ENCODE results near the gene MCRIP1. TPM values are rescaled to one million over a fixed set of nuclear protein-coding genes. Genes with fewer than 3 reads are reported as not detected.

Gene MCRIP1
- total and polyA plus RNA-seq, 9 donors = 113 to 147 (median 134) TPM

GRCh38 chr17:81792675-81793615, 40.1 kb downstream of the MCRIP1 start:
- DNase-seq = no peak
- peaks cover 6% of the 10 kb centered on the region for H3K27me3 ChIP-seq (ENCODE audit: control insufficient read depth, insufficient read depth, low read length)
- H3K27ac ChIP-seq (ENCODE audit: low read length) = no peak overlapping the region
- no peaks in the 10 kb centered on the region for H3K9me3 ChIP-seq (replicated peaks; ENCODE audit: control insufficient read depth, low read depth, low read length)
- no peaks in the 10 kb centered on the region for H3K4me1 ChIP-seq (ENCODE audit: control insufficient read depth, insufficient read depth, low read length)
- 85% methylated on average over 5 of the region's 8 CpGs for WGBS (ENCODE audit: insufficient coverage)
- no peak overlapping the region for H3K4me3 ChIP-seq (ENCODE audit: low read length)
- H3K36me3 ChIP-seq (ENCODE audit: control insufficient read depth, insufficient read depth, low read length) = no peaks in the 10 kb centered on the region

Other genes with a start within 250 kb of the MCRIP1 start
- 31.9 TPM for gene NPLOC4, start 196.2 kb downstream of the MCRIP1 start, total RNA-seq
- 10 to 100 TPM; 47.4 to 66.2 (median 50.4) TPM for gene NPLOC4, start 196.2 kb downstream of the MCRIP1 start, polyA plus RNA-seq (ENCODE audit: insufficient read depth in 1 of 8, insufficient read length in 8 of 8, low replicate concordance in 1 of 8)
- 0.53 TPM for gene TSPAN10, start 196.1 kb downstream of the MCRIP1 start, total RNA-seq
- gene TSPAN10, start 196.1 kb downstream of the MCRIP1 start, polyA plus RNA-seq (ENCODE audit: insufficient read depth in 1 of 8, insufficient read length in 8 of 8, low replicate concordance in 1 of 8) = 1 to 10 TPM in 5 of 8 donors, under 1 TPM in 3; 0.68 to 1.7 (median 1.2) TPM
- 2.6 TPM for gene PDE6G, start 176.7 kb downstream of the MCRIP1 start, total RNA-seq
- 1 to 10 TPM; 1.9 to 5.8 (median 3.7) TPM for gene PDE6G, start 176.7 kb downstream of the MCRIP1 start, polyA plus RNA-seq (ENCODE audit: insufficient read depth in 1 of 8, insufficient read length in 8 of 8, low replicate concordance in 1 of 8)
- 21.8 TPM for gene OXLD1, start 166.7 kb downstream of the MCRIP1 start, total RNA-seq
- 10 to 100 TPM in 7 of 8 donors, 1 to 10 TPM in 1; 9.9 to 15.6 (median 11.4) TPM for gene OXLD1, start 166.7 kb downstream of the MCRIP1 start, polyA plus RNA-seq (ENCODE audit: insufficient read depth in 1 of 8, insufficient read length in 8 of 8, low replicate concordance in 1 of 8)
- 9.1 TPM for gene CCDC137, start 166.6 kb downstream of the MCRIP1 start, total RNA-seq
- 10 to 100 TPM; 13.9 to 18.0 (median 15.6) TPM for gene CCDC137, start 166.6 kb downstream of the MCRIP1 start, polyA plus RNA-seq (ENCODE audit: insufficient read depth in 1 of 8, insufficient read length in 8 of 8, low replicate concordance in 1 of 8)
- 32.9 TPM for gene ARL16, start 149.5 kb downstream of the MCRIP1 start, total RNA-seq
- 10 to 100 TPM; 25.1 to 36.8 (median 31.1) TPM for gene ARL16, start 149.5 kb downstream of the MCRIP1 start, polyA plus RNA-seq (ENCODE audit: insufficient read depth in 1 of 8, insufficient read length in 8 of 8, low replicate concordance in 1 of 8)
- gene HGS, start 149.3 kb downstream of the MCRIP1 start, total RNA-seq = 32.0 TPM
- 10 to 100 TPM; 41.0 to 64.8 (median 47.5) TPM for gene HGS, start 149.3 kb downstream of the MCRIP1 start, polyA plus RNA-seq (ENCODE audit: insufficient read depth in 1 of 8, insufficient read length in 8 of 8, low replicate concordance in 1 of 8)
- gene MRPL12, start 129.9 kb downstream of the MCRIP1 start, total RNA-seq = 10.2 TPM
- gene MRPL12, start 129.9 kb downstream of the MCRIP1 start, polyA plus RNA-seq (ENCODE audit: insufficient read depth in 1 of 8, insufficient read length in 8 of 8, low replicate concordance in 1 of 8) = 10 to 100 TPM; 49.7 to 65.8 (median 58.8) TPM
- gene SLC25A10, start 121.0 kb downstream of the MCRIP1 start, total RNA-seq = 4.3 TPM
- gene SLC25A10, start 121.0 kb downstream of the MCRIP1 start, polyA plus RNA-seq (ENCODE audit: insufficient read depth in 1 of 8, insufficient read length in 8 of 8, low replicate concordance in 1 of 8) = 1 to 10 TPM; 3.3 to 5.3 (median 4.2) TPM
- not detected for gene GCGR, start 29.1 kb downstream of the MCRIP1 start, total RNA-seq
- gene GCGR, start 29.1 kb downstream of the MCRIP1 start, polyA plus RNA-seq (ENCODE audit: insufficient read depth in 1 of 8, insufficient read length in 8 of 8, low replicate concordance in 1 of 8) = under 1 TPM in 4 of 8 donors, not detected in 4; 0.10 to 0.21 (median 0.18) TPM
- gene PPP1R27, start 1.8 kb upstream of the MCRIP1 start, total RNA-seq = 43.4 TPM
- gene PPP1R27, start 1.8 kb upstream of the MCRIP1 start, polyA plus RNA-seq (ENCODE audit: insufficient read depth in 1 of 8, insufficient read length in 8 of 8, low replicate concordance in 1 of 8) = 10 to 100 TPM; 14.6 to 57.4 (median 28.8) TPM
- 385 TPM for gene P4HB, start 27.2 kb upstream of the MCRIP1 start, total RNA-seq
- 100 to 1,000 TPM; 383 to 577 (median 450) TPM for gene P4HB, start 27.2 kb upstream of the MCRIP1 start, polyA plus RNA-seq (ENCODE audit: insufficient read depth in 1 of 8, insufficient read length in 8 of 8, low replicate concordance in 1 of 8)
- 86.0 TPM for gene ARHGDIA, start 38.0 kb upstream of the MCRIP1 start, total RNA-seq
- 100 to 1,000 TPM; 145 to 236 (median 190) TPM for gene ARHGDIA, start 38.0 kb upstream of the MCRIP1 start, polyA plus RNA-seq (ENCODE audit: insufficient read depth in 1 of 8, insufficient read length in 8 of 8, low replicate concordance in 1 of 8)
- gene ALYREF, start 58.3 kb upstream of the MCRIP1 start, total RNA-seq = 72.6 TPM
- gene ALYREF, start 58.3 kb upstream of the MCRIP1 start, polyA plus RNA-seq (ENCODE audit: insufficient read depth in 1 of 8, insufficient read length in 8 of 8, low replicate concordance in 1 of 8) = 10 to 100 TPM; 56.0 to 80.0 (median 70.8) TPM
- 113 TPM for gene ANAPC11, start 58.4 kb upstream of the MCRIP1 start, total RNA-seq
- 100 to 1,000 TPM; 104 to 140 (median 113) TPM for gene ANAPC11, start 58.4 kb upstream of the MCRIP1 start, polyA plus RNA-seq (ENCODE audit: insufficient read depth in 1 of 8, insufficient read length in 8 of 8, low replicate concordance in 1 of 8)
- 2.0 TPM for gene NPB, start 68.9 kb upstream of the MCRIP1 start, total RNA-seq
- gene NPB, start 68.9 kb upstream of the MCRIP1 start, polyA plus RNA-seq (ENCODE audit: insufficient read depth in 1 of 8, insufficient read length in 8 of 8, low replicate concordance in 1 of 8) = under 1 TPM; 0.22 to 0.82 (median 0.66) TPM
- gene PCYT2, start 78.1 kb upstream of the MCRIP1 start, total RNA-seq = 9.0 TPM
- 10 to 100 TPM in 6 of 8 donors, 1 to 10 TPM in 2; 9.4 to 12.6 (median 11.2) TPM for gene PCYT2, start 78.1 kb upstream of the MCRIP1 start, polyA plus RNA-seq (ENCODE audit: insufficient read depth in 1 of 8, insufficient read length in 8 of 8, low replicate concordance in 1 of 8)
- 6.0 TPM for gene SIRT7, start 84.9 kb upstream of the MCRIP1 start, total RNA-seq
- 1 to 10 TPM; 6.5 to 9.7 (median 8.4) TPM for gene SIRT7, start 84.9 kb upstream of the MCRIP1 start, polyA plus RNA-seq (ENCODE audit: insufficient read depth in 1 of 8, insufficient read length in 8 of 8, low replicate concordance in 1 of 8)
- 8.2 TPM for gene MAFG, start 94.4 kb upstream of the MCRIP1 start, total RNA-seq
- gene MAFG, start 94.4 kb upstream of the MCRIP1 start, polyA plus RNA-seq (ENCODE audit: insufficient read depth in 1 of 8, insufficient read length in 8 of 8, low replicate concordance in 1 of 8) = 10 to 100 TPM; 11.7 to 18.1 (median 16.7) TPM
- gene PYCR1, start 104.0 kb upstream of the MCRIP1 start, total RNA-seq = 78.9 TPM
- 100 to 1,000 TPM in 2 of 8 donors, 10 to 100 TPM in 6; 58.4 to 107 (median 80.3) TPM for gene PYCR1, start 104.0 kb upstream of the MCRIP1 start, polyA plus RNA-seq (ENCODE audit: insufficient read depth in 1 of 8, insufficient read length in 8 of 8, low replicate concordance in 1 of 8)
- 24.1 TPM for gene MYADML2, start 113.9 kb upstream of the MCRIP1 start, total RNA-seq
- 10 to 100 TPM; 11.3 to 23.1 (median 20.0) TPM for gene MYADML2, start 113.9 kb upstream of the MCRIP1 start, polyA plus RNA-seq (ENCODE audit: insufficient read depth in 1 of 8, insufficient read length in 8 of 8, low replicate concordance in 1 of 8)
- 4.1 TPM for gene NOTUM, start 127.9 kb upstream of the MCRIP1 start, total RNA-seq
- gene NOTUM, start 127.9 kb upstream of the MCRIP1 start, polyA plus RNA-seq (ENCODE audit: insufficient read depth in 1 of 8, insufficient read length in 8 of 8, low replicate concordance in 1 of 8) = 1 to 10 TPM; 2.8 to 7.6 (median 3.3) TPM
- gene ASPSCR1, start 144.3 kb upstream of the MCRIP1 start, total RNA-seq = 28.7 TPM
- 10 to 100 TPM; 22.5 to 35.9 (median 26.6) TPM for gene ASPSCR1, start 144.3 kb upstream of the MCRIP1 start, polyA plus RNA-seq (ENCODE audit: insufficient read depth in 1 of 8, insufficient read length in 8 of 8, low replicate concordance in 1 of 8)
- 44.8 TPM for gene CENPX, start 189.6 kb upstream of the MCRIP1 start, total RNA-seq
- 10 to 100 TPM; 33.4 to 41.0 (median 38.4) TPM for gene CENPX, start 189.6 kb upstream of the MCRIP1 start, polyA plus RNA-seq (ENCODE audit: insufficient read depth in 1 of 8, insufficient read length in 8 of 8, low replicate concordance in 1 of 8)
- 9.1 TPM for gene LRRC45, start 190.0 kb upstream of the MCRIP1 start, total RNA-seq
- gene LRRC45, start 190.0 kb upstream of the MCRIP1 start, polyA plus RNA-seq (ENCODE audit: insufficient read depth in 1 of 8, insufficient read length in 8 of 8, low replicate concordance in 1 of 8) = 10 to 100 TPM in 4 of 8 donors, 1 to 10 TPM in 4; 8.4 to 12.3 (median 10.3) TPM
- 11.2 TPM for gene RAC3, start 198.4 kb upstream of the MCRIP1 start, total RNA-seq
- 10 to 100 TPM in 5 of 8 donors, 1 to 10 TPM in 3; 7.2 to 15.3 (median 11.1) TPM for gene RAC3, start 198.4 kb upstream of the MCRIP1 start, polyA plus RNA-seq (ENCODE audit: insufficient read depth in 1 of 8, insufficient read length in 8 of 8, low replicate concordance in 1 of 8)
- gene DCXR, start 204.4 kb upstream of the MCRIP1 start, total RNA-seq = 36.0 TPM
- 10 to 100 TPM; 30.0 to 44.6 (median 39.2) TPM for gene DCXR, start 204.4 kb upstream of the MCRIP1 start, polyA plus RNA-seq (ENCODE audit: insufficient read depth in 1 of 8, insufficient read length in 8 of 8, low replicate concordance in 1 of 8)
- gene RFNG, start 218.5 kb upstream of the MCRIP1 start, total RNA-seq = 21.6 TPM
- gene RFNG, start 218.5 kb upstream of the MCRIP1 start, polyA plus RNA-seq (ENCODE audit: insufficient read depth in 1 of 8, insufficient read length in 8 of 8, low replicate concordance in 1 of 8) = 10 to 100 TPM; 25.3 to 47.1 (median 31.7) TPM
- 69.6 TPM for gene GPS1, start 218.6 kb upstream of the MCRIP1 start, total RNA-seq
- 10 to 100 TPM; 68.1 to 87.7 (median 76.7) TPM for gene GPS1, start 218.6 kb upstream of the MCRIP1 start, polyA plus RNA-seq (ENCODE audit: insufficient read depth in 1 of 8, insufficient read length in 8 of 8, low replicate concordance in 1 of 8)
- 43.6 TPM for gene DUS1L, start 232.5 kb upstream of the MCRIP1 start, total RNA-seq
- 10 to 100 TPM; 52.9 to 73.5 (median 59.3) TPM for gene DUS1L, start 232.5 kb upstream of the MCRIP1 start, polyA plus RNA-seq (ENCODE audit: insufficient read depth in 1 of 8, insufficient read length in 8 of 8, low replicate concordance in 1 of 8)

Data from muscle of leg (tissue), 11 donors.